BJ (cell line): ENCODE data around the gene DLG2. TPM values are rescaled to one million over a fixed set of nuclear protein-coding genes. Genes with fewer than 3 reads are reported as not detected.

ENCODE experiments used
- CTCF ChIA-PET: fragments of 350-600 bp; formaldehyde crosslinking; extraction: SDS; loops from one replicate; lab custom pipeline; 2021; ENCODE audit warnings: antibody characterized with exemption, inconsistent platforms; lab: Yijun Ruan, JAX
- POLR2A ChIA-PET: fragments of 300-600 bp; sonication (Branson Sonifier 250); formaldehyde crosslinking; extraction: SDS; loops from one replicate; lab custom pipeline; 2021; ENCODE audit warnings: antibody characterized with exemption; lab: Charles Lee
- DNase-seq: peaks from one replicate; pipeline ENCODE4 v3.0.0-alpha.2; 2011; ENCODE audit warnings: low read depth
- H3K27me3 ChIP-seq: 2 replicates; pipeline ENCODE4 v1.6.0; 2011; ENCODE audit warnings: low read length; ENCODE audit not compliant: control insufficient read depth, insufficient read depth
- H3K36me3 ChIP-seq: 2 replicates; pipeline ENCODE4 v1.5.1; 2011; ENCODE audit warnings: low read length; ENCODE audit not compliant: control insufficient read depth, insufficient read depth
- H3K4me3 ChIP-seq: 2 replicates; pipeline ENCODE4 v1.5.1; 2011; ENCODE audit warnings: low read depth, mild to moderate bottlenecking, control low read depth, low read length
- CTCF ChIP-seq: IDR thresholded peaks from 2 replicates; pipeline ENCODE4 v1.5.1; 2011; ENCODE audit warnings: low read depth, mild to moderate bottlenecking, control low read depth, inconsistent platforms, low read length, moderate library complexity; ENCODE audit not compliant: insufficient read depth
- polyA plus RNA-seq: library from polyadenylated mRNA; depleted of rRNA; stranded (reverse); fragments of >200 nt; gene quantifications from 2 replicates; pipeline ENCODE4 v1.2.3, GENCODE V29; 2011

The DLG2 gene
- polyA plus RNA-seq, 1 experiment = 0.28 TPM

GRCh38 chr11:84188521-84188920 is 1438.6 kb downstream of the DLG2 start:
- TF ChIP-seq CTCF = no peak
- CTCF ChIA-PET = interaction anchor here (0.7 kb wide), 1 partner anchor 1607 kb away, joined by 3 read pairs; no protein-coding TSS in a partner anchor
- Histone ChIP-seq H3K36me3 (no peaks in the 10 kb centered on the region), H3K4me3 (no peak overlapping the region), H3K27me3 (no peaks in the 10 kb centered on the region)
- DNase-seq = no peak
- POLR2A ChIA-PET = no interaction called here

- no peaks in the 10 kb centered on the region for H3K27me3 ChIP-seq
- CTCF ChIA-PET = no interaction called here
These were observed 1454.1 kb downstream of the DLG2 start for GRCh38 chr11:84173078-84173477.

GRCh38 chr11:84165139-84165538 is 1462.0 kb downstream of the DLG2 start:
- no peak for DNase-seq
- Histone ChIP-seq H3K36me3 (no peaks in the 10 kb centered on the region), H3K27me3 (no peaks in the 10 kb centered on the region), H3K4me3 (no peak overlapping the region)
- ChIA-PET POLR2A (no interaction called here), CTCF (no interaction called here)
- no peak for TF ChIP-seq CTCF

More at GRCh38 chr11:84173078-84173477, 1454.1 kb downstream of the DLG2 start:
- Histone ChIP-seq H3K36me3 (no peaks in the 10 kb centered on the region), H3K4me3 (no peak overlapping the region)
- DNase-seq = no peak
- TF ChIP-seq CTCF = no peak
- POLR2A ChIA-PET = no interaction called here

- no peak overlapping the region for H3K4me3 ChIP-seq
- ChIA-PET POLR2A (no interaction called here), CTCF (no interaction called here)
- no peaks in the 10 kb centered on the region for H3K36me3 ChIP-seq
- TF ChIP-seq CTCF = no peak
- no peak for DNase-seq
- no peaks in the 10 kb centered on the region for H3K27me3 ChIP-seq
These were observed 1462.4 kb downstream of the DLG2 start for GRCh38 chr11:84164728-84165127.

GRCh38 chr11:84163116-84163515 is 1464.0 kb downstream of the DLG2 start:
- Histone ChIP-seq H3K4me3 (no peak overlapping the region), H3K36me3 (no peaks in the 10 kb centered on the region), H3K27me3 (no peaks in the 10 kb centered on the region)
- no peak for DNase-seq
- CTCF ChIA-PET = no interaction called here
- TF ChIP-seq CTCF = no peak
- POLR2A ChIA-PET = no interaction called here
